ENCODE data around the gene MALT1.

The MALT1 gene

DNA sequence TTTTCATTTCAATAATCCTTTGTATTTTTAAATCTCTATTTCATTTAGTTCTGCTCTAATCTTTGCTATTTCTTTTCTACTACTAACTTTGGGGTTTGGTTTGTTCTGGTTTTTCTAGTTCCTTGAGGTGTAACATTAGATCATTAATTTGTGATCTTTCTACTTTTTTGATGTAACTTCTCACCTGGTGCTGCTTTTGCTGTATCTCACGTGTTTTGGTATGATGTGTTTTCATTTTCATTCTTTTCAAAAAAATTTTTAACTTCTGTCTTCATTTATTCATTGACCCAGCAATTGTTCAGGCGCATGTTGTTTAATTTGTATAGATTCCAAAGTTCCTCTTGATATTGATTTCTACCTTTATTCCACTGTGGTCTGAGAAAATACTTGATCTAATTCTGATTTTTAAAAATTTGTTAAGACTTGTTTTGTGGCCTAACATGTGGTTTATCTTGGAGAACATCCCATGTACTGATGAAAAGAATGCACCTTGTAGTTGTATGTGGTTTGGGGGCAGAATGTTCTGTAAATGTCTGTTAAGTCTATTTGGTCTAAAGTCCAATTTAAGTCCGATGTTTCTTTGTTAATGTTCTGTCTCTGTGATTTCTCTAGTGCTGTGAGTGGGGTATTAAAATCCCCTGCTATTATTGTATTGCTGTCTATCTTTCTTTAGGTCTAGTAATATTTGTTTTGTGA lies 17.3 kb upstream of the MALT1 start:
- no peak for DNase-seq (ENCODE audit: low read depth, low spot score)

DNA sequence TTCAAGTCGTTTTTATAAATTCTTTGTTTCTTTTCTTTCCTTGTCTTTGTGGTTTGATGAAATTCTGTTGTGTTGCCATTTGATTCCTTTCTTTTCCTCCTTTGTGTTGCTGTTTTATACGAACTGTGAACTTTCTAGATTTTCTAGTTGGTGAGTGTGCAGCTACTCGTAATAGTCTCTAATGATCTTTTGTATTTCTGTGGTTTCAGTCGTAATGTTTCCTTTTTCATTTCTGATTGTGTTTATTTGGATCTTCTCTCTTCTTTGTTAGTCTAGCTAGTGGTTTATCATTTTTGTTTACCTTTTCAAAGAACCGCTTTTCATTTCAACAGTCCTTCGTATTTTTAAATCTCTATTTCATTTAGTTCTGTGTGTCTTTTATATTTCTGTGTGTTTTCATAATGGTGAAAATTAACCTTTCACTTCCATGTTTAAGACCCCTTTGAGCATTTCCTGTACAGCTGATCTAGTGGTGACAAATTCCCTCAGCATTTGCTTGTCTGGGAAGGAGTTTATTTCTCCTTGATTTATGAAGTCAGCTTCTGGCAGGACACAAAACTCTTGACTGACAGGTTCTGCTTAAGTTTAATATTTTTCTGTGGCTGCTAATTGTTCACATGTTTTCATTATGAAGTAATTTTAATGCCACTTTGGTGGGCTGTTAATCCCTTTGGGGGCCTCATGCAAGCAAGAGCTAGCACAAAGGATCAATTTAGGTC lies 16.2 kb upstream of the MALT1 start:
- no peak for DNase-seq (ENCODE audit: low read depth, low spot score)

GRCh38 chr18:58657081-58657480 lies 14.2 kb upstream of the MALT1 start:
- DNase-seq (ENCODE audit: low read depth, low spot score), result no peak

GRCh38 chr18:58657494-58657893 lies 13.8 kb upstream of the MALT1 start:
- DNase-seq (ENCODE audit: low read depth, low spot score), result no peak

DNA sequence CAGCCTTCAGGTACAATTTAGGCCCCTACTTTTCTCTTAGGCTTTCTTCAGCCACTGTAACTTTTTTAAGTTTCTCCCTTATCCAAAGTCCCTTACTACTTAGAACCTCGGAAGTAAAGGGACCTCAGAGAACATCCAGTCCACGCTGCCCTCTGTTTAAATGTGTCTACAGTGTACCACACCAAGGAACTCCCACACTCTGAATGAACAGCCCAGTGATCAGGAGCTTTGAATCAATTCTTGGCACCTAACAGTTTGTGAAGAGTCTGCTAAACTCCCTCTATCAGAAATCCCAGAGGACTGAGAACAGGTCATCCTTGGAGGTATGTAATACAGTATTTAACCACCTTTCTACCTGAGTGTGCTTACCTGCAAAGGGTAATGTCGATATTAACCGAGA lies 11.6 kb upstream of the MALT1 start:
- no peak for DNase-seq (ENCODE audit: low read depth, low spot score)

GRCh38 chr18:58660915-58661314 lies 10.3 kb upstream of the MALT1 start:
- DNase-seq (ENCODE audit: low read depth, low spot score), result no peak

- DNase-seq (ENCODE audit: low read depth, low spot score), result no peak
These were observed 9.8 kb upstream of the MALT1 start for GRCh38 chr18:58661423-58661822.

- no peak for DNase-seq (ENCODE audit: low read depth, low spot score)
These were observed 9.1 kb upstream of the MALT1 start for GRCh38 chr18:58662118-58662517.

DNA sequence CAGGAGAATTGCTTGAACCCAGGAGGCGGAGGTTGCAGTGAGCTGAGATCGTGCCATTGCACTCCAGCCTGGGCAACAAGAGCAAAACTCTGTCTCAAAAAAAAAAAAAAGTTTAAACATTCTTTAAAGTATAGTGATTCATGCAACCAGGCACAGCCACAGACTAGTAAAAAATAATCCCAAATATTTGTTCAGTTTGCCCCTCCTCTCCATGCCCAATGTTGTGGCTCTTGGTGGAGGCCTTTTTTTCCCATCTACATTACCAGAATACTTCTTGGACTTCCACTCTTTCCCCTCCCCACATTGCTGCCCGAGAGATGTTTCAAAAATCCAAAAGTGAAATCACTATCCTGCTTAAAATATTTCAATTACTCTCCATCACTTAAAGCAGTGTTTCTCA lies 5.1 kb upstream of the MALT1 start:
- no peak for DNase-seq (ENCODE audit: low read depth, low spot score)

- DNase-seq (ENCODE audit: low read depth, low spot score), result no peak
These were observed 3.1 kb upstream of the MALT1 start for GRCh38 chr18:58668211-58668610.

GRCh38 chr18:58668897-58669296 lies 2.4 kb upstream of the MALT1 start:
- no peak for DNase-seq (ENCODE audit: low read depth, low spot score)

DNA sequence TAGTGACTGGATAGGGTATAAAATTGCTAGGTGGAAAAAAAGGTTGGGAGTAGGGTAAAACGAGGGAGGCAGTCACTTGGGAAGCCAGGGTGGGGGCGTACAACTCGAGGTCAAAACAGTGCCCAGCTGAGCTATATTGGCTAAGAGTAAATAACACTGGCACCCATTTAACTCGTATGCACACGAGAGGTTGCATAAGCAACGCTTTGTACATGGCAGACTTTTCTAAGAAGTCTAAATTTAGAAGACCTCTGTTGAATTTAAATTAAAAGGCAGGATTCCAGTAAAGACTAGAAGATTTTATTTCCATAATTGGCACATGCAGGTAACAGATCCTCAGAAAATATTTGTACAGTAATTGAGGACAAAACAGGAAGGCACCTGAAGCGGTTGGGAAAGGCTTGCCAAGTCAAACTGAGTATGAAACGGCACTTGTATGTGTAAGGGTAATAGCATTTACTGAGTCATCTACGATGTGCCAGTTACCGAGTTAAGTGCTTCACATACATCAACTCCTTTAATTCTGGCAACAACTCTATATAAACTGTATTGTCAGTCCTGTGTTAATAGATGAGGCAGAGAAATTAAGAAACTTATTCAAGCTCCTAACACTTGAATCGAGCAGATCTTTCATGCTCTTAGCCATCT lies 1.4 kb upstream of the MALT1 start:
- no peak for DNase-seq (ENCODE audit: low read depth, low spot score)

- DNase-seq (ENCODE audit: low read depth, low spot score), result no peak
These were observed 708 bp upstream of the MALT1 start for GRCh38 chr18:58670404-58671110.

DNA sequence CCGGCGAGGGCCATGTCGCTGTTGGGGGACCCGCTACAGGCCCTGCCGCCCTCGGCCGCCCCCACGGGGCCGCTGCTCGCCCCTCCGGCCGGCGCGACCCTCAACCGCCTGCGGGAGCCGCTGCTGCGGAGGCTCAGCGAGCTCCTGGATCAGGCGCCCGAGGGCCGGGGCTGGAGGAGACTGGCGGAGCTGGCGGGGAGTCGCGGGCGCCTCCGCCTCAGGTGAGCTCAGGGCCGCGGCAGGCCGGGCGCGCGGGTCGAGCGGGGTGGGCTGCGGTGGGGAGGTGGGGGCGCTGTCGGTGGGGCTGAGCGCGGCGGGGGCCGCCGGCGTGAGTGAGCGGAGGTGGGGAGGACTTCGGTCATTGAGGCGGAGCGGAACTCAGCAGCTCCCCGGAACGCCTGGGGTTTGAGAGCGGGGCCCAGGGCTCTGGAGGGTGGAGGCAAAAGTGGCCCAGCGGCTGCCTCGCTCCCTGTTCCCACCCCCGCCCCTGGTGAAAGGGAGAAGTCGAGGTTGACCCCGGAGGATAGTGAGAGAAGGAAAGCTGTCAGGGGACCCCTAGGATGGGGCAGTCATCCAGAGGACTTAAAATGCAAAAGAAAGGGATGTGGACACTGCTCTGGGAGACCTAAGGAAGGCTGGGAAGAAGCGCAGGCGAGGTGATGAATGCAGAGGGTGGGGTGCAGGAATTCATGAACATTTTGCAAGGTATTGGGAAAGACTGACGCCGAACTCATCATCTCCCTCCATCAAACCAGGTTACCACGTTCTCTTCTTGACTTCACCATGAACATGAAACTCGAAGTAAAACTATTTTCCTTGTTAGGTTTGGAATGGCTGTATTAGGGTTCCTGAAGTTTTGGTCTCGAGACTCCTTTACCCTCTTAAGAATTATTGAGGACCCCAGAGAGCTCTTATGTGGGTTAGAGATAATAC lies 633 bp downstream of the MALT1 start:
- DNase-seq (ENCODE audit: low read depth, low spot score), result no peak

DNA sequence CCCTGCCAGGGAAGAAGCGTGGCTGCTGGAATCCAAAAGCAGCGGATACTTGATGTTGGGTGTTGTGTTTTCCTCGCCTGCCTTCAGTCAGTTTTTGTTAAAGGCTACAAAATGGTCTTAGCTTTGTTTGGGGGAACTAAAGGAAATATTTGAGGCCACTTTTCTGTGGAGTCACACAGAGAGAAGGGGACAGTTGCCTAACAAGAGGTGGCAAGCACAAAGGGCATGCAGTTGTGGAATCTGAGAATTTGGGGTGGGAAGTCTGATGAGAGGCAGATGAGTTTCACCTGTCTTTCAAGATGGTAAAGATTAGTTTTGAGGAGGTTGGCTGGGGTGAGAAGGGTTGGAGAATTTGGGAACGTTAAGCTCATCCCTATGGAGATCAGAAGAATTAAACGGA lies 2.9 kb downstream of the MALT1 start:
- no peak for DNase-seq (ENCODE audit: low read depth, low spot score)

DNA sequence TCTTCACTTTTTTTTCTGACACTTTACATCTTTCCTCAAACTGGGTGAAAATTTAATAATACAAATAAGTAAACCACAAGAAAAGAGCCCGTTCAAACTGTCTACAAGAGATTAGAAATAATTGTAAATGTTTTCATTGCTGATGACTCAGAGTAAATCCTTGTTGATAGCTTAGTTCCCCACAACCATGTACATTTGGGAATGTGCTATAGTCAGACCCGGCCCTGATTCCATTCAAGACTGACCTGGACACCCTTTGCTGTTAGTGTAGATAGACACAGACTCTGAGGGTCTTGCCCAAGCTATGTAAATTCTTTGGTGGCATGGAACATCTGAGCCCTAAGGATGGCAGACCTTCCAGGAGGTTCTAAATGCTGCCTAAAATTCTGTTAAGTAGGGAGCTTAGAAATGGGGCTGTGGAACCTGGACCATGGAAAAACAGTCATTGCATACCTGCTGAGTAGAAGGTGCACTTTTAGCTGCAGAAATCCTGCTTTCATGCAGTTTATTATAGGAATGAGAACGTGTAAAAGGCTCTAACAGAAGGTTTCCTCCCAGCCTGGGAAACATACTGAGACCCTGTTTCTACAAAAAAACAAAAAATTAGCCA lies 3.7 kb downstream of the MALT1 start:
- DNase-seq (ENCODE audit: low read depth, low spot score), result no peak

GRCh38 chr18:58676270-58676669 lies 5.0 kb downstream of the MALT1 start:
- DNase-seq (ENCODE audit: low read depth, low spot score), result no peak

DNA sequence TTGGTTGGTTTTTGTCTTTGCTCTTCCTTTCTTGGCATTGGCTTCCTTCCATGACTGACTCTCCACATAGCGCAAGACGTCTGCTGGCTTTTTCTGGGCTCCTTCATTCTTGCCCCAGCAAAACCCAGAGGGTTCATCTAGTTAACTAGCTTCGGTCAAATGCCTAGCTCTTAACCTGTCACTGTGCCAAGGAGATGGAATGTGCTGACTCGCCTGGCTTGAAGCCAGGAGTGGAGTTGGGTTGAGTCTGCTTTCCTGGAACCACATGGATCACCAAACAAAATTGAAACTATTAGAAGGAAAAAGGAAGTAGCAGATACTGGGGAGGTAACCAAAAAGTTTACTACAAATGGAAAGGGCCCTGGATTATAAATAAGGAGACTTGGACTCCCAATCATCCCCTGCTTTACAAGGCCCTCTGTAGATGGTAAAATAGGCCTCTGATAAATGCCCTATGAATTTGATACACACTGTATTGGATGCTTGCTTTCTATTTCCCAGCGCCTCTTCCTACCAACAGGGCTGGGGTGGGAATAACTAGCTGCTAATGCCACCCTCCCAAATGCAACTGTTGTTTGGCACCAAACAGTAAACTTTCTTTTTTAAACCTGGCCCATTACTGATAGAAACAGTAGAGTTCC lies 11.3 kb downstream of the MALT1 start:
- no peak for DNase-seq (ENCODE audit: low read depth, low spot score)

GRCh38 chr18:58687871-58688308 lies 16.6 kb downstream of the MALT1 start:
- no peak for DNase-seq (ENCODE audit: low read depth, low spot score)

- no peak for DNase-seq (ENCODE audit: low read depth, low spot score)
These were observed 19.0 kb downstream of the MALT1 start for GRCh38 chr18:58690259-58690658.
